Pancreas (tissue), 10 donors: Measurements from ENCODE around the gene TNRC18. TPM values are rescaled to one million over a fixed set of nuclear protein-coding genes. Genes with fewer than 3 reads are reported as not detected.

ENCODE experiments used
- ATAC-seq, 4 donors: fragments of 200-7000 bp; cut with Tn5 transposase; one replicate each; pipeline versions ENCODE4 v1.8.0 to v1.9.1; 2020; ENCODE audit warnings: mild to moderate bottlenecking in 4 of 4, moderate library complexity in 4 of 4
- DNase-seq, 6 donors: peaks; one replicate each; pipeline ENCODE4 v3.0.0-alpha.2; 2020
- FAIRE-seq: peaks from 2 replicates; lab custom pipeline; 2012; peaks lifted over from hg19 to GRCh38; lab: Jason Lieb, UNC
- H3K27ac ChIP-seq, 4 donors: fragments of 200-600 bp; sonication (generic); 1 replicate in 3 of 4; 2 replicates in 1 of 4; pipeline versions ENCODE4 v1.5.0 to v1.8.0; 2020
- H3K27me3 ChIP-seq, 4 donors: fragments of 200-600 bp; one replicate each; pipeline ENCODE4 v1.8.0; 2021
- H3K36me3 ChIP-seq, 3 donors: fragments of 200-600 bp; sonication (generic) in 1 of 3; one replicate each; pipeline versions ENCODE4 v1.5.0 to v1.8.0; 2020 to 2021
- H3K4me1 ChIP-seq, 3 donors: fragments of 200-600 bp; one replicate each; pipeline ENCODE4 v1.8.0; 2021
- H3K4me3 ChIP-seq, 4 donors: fragments of 200-600 bp; sonication (generic) in 2 of 4; one replicate each; pipeline versions ENCODE4 v1.5.0 to v1.8.0; 2020 to 2021
- H3K9me3 ChIP-seq, 4 donors: fragments of 200-600 bp; one replicate each; pipeline ENCODE4 v1.8.0; 2021
- WGBS, 2 donors: extraction: QIAGEN DNeasy Blood & Tissue Kit; methylation state at CpG; one replicate each; pipeline ENCODE4 v1.1.7; 2013; 5-methylcytosine and 5-hydroxymethylcytosine counted together
- intact Hi-C, 3 donors: fragments of 100-400 bp; cut with DNase I; formaldehyde crosslinking; loops; one replicate each; pipeline versions ENCODE4 v1.11.1 to v1.14.2; 2022
- polyA plus RNA-seq, 2 donors: library from polyadenylated mRNA; stranded (reverse); fragments of 200-250 nt; gene quantifications; one replicate each; pipeline ENCODE4 v1.2.3, GENCODE V29; 2013
- total RNA-seq, 6 donors: library from RNA; stranded (reverse); fragmentation: NEBNext Ultra II Directional in 4 of 6; extraction: Animal tissue kit (Norgen Biotek cat#: 25700) in 4 of 6; gene quantifications; one replicate each; pipeline versions ENCODE4 v1.2.1 to v1.2.4, GENCODE V29; 2021 to 2023
- TF ChIP-seq, protein P1 (sequence below), 4 donors: fragments of 200-600 bp; sonication (generic) in 3 of 4; IDR thresholded peaks; one replicate each; pipeline versions ENCODE4 v1.5.0 to v1.8.0; 2021; ENCODE audit warnings: antibody characterized with exemption in 4 of 4
- donor health status: healthy with polysubstance abuse.
- donor health status: DM: no; HTN: no; CAD: no; lungs with moderate emphysema.
- donor health status: DM: no; HTN: no; CAD: no.
- donor health status: control.
- donor health status: control.
- donor health status: Bipolar disorder and iron deficiency.
- donor health status: DM: yes; HTN: yes; CAD: no.
- donor health status: DM: no; HTN: no; CAD: no.
- donor health status: DM: no; HTN: no; CAD: no.
- donor health status: DM: yes; HTN: yes; CAD: no.

TNRC18 gene
- total and polyA plus RNA-seq, 8 donors, result 30.1 to 80.6 (median 36.9) TPM

DNA sequence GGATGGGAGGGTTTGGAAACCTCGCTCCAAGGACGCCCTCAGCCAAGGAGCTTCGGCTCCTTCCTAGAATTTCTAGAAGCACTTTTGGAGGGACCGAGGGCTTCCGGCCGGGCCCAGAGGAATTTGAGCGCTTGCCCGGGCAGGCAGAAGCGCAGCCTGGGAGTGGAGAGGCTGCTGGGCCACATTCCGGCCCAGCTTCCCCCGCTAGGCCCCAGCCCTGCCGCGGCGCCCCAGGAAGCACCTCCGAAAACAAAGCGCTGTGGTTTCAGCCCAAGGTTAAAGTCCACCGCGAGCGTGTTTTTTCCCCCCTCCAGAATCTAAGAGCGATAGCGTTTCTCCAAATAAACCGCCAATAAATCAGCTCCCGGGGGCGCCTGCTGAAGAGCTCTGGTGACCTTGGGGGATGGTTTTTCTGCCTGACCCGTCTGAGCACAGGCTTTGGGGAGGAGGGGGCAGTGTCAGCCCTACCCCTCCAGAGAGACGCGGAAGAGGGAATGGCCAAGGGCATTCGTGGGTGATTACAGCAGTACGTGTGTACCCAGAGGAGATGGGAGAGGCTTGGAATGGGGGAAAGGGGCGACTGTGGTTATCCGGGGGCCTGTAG is 5.7 kb upstream of the TNRC18 start:
- WGBS, 2 donors, result 4% methylated on average over 31 of the region's 31 CpGs
- Histone ChIP-seq H3K4me1 (peaks cover 0 to 8% (median 7%) of the 10 kb centered on the region in 3 donors), H3K36me3 (no peaks in the 10 kb centered on the region), H3K27ac (peak overlapping the region; percentile 89 to 100 (median 98)), H3K4me3 (peak overlapping the region in 3 of 4 donors; percentile 90 to 94 (median 93)), H3K9me3 (no peaks in the 10 kb centered on the region), H3K27me3 (no peaks in the 10 kb centered on the region)
- intact Hi-C loops, result no loop called here
- TF ChIP-seq, protein P1, sequence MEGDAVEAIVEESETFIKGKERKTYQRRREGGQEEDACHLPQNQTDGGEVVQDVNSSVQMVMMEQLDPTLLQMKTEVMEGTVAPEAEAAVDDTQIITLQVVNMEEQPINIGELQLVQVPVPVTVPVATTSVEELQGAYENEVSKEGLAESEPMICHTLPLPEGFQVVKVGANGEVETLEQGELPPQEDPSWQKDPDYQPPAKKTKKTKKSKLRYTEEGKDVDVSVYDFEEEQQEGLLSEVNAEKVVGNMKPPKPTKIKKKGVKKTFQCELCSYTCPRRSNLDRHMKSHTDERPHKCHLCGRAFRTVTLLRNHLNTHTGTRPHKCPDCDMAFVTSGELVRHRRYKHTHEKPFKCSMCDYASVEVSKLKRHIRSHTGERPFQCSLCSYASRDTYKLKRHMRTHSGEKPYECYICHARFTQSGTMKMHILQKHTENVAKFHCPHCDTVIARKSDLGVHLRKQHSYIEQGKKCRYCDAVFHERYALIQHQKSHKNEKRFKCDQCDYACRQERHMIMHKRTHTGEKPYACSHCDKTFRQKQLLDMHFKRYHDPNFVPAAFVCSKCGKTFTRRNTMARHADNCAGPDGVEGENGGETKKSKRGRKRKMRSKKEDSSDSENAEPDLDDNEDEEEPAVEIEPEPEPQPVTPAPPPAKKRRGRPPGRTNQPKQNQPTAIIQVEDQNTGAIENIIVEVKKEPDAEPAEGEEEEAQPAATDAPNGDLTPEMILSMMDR (IDR thresholded peaks at IDR 0.05), result no peak
- peak in 3 of 4 donors; percentile 5 to 19 (median 13) for ATAC-seq
- peak; percentile 63 to 76 (median 70) for DNase-seq
- no peak for FAIRE-seq

DNA sequence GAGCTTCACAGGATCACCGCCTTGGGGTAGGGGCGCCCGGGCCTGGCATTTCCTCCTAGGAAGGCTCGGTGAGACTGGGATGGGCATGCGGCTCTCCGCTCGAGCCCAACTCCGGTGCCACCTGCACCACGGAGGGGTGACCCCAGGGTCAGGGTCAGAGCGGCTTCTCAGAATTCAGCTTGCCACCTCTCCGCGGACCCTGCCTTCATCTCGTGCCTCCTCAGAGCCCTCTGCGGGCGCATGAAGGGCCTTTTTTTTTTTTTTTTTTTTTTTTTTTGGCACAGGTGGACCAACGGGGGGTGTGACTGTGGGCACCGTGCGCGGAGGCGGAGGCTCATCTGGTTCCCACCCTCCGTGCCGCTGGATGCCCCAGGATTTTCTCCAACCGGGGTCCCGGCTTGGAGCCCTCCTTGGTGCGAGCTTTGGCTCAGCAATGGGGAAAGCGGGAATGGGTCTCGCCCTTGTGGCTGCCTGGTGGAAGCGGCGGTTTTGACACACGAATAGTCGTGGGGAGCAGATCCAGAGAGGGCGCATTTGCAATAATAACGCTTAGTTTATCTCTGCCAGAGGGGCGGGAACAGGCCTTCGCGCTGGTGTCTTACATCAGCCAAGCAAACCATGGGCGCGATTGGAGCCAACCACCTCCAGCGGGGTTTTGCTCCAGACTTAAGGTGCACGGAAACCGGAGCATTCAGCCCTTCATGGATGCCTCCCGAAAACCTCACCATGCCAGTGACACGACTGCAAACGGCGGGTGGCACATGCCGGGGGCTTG is 5.0 kb upstream of the TNRC18 start:
- Histone ChIP-seq H3K9me3 (no peaks in the 10 kb centered on the region), H3K36me3 (no peaks in the 10 kb centered on the region), H3K4me1 (peaks cover 0 to 8% (median 7%) of the 10 kb centered on the region in 3 donors), H3K27ac (peak overlapping the region; percentile 89 to 100 (median 98)), H3K4me3 (peak overlapping the region in 3 of 4 donors; percentile 90 to 94 (median 93)), H3K27me3 (no peaks in the 10 kb centered on the region)
- intact Hi-C loops, result no loop called here
- DNase-seq (peak; percentile 58 to 88 (median 68)), FAIRE-seq (no peak), ATAC-seq (peak; percentile 6 to 17 (median 11))
- TF ChIP-seq, protein P1 (IDR thresholded peaks at IDR 0.05), result no peak
- 2 to 4% methylated on average over 46 of the region's 46 CpGs for WGBS, 2 donors

DNA sequence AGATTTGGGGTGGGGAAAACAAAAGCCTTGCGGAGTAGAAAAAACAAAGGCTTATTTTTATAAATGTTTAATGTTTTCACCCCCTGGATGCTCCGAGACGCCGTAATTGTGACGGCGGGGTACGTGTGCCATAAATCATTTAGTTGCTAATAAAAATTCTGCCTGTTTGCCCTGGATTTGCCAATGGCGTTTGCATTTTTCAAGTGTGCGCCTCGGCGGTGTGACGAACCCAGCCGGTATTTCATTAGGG is 2.5 kb upstream of the TNRC18 start:
- Histone ChIP-seq H3K4me1 (peaks cover 0 to 8% (median 7%) of the 10 kb centered on the region in 3 donors), H3K27me3 (no peaks in the 10 kb centered on the region), H3K27ac (peak overlapping the region; percentile 89 to 100 (median 98)), H3K4me3 (peak overlapping the region; percentile 69 to 94 (median 92)), H3K36me3 (no peaks in the 10 kb centered on the region), H3K9me3 (no peaks in the 10 kb centered on the region)
- DNase-seq (no peak), ATAC-seq (no peak), FAIRE-seq (no peak)
- WGBS, 2 donors, result 0 to 1% methylated on average over 13 of the region's 13 CpGs
- intact Hi-C loops, result no loop called here
- TF ChIP-seq, protein P1 (IDR thresholded peaks at IDR 0.05), result no peak

DNA sequence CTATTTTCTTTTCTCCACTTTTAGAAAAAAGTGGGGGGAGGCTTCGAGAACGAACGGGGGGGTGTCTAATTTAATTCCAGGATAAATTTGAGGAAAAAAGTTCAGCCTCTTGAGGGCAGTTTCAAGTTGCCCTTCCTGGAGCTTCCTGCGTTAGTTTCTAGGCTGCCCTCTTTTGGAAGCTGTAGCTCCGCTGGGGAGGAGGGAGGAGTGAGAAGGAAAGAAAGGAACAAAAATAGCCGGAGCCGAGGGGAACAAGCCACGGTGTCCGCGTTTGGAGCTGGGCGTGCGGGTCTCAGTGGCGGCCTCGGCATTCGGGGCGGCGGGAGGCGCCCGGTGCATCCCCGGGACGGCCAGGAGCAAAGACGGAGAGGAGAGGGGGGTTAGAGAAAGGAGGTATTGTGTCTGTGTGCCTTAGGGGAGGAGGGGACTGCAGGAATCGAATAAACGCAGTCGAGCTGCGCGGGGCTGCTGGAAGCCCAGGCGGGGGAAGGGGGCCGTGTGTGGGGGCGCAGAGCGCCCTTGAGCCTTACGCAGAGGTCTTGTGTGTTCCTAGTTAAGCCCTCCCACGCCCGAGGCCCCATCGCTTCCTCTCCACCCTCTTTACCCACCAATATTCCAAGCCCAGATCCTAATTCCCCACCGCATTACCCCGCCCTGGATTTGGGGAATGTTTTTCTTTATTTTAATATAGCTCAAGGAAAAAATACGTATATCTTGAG is 2.0 kb upstream of the TNRC18 start:
- TF ChIP-seq, protein P1 (IDR thresholded peaks at IDR 0.05), result no peak
- intact Hi-C loops, result no loop called here
- peak overlapping the region; percentile 69 to 94 (median 92) for H3K4me3 ChIP-seq
- peaks cover 0 to 8% (median 7%) of the 10 kb centered on the region in 3 donors for H3K4me1 ChIP-seq
- no peak for FAIRE-seq
- peak; percentile 8 to 29 (median 22) for ATAC-seq
- H3K36me3 ChIP-seq, result no peaks in the 10 kb centered on the region
- peak overlapping the region; percentile 89 to 100 (median 98) for H3K27ac ChIP-seq
- no peaks in the 10 kb centered on the region for H3K9me3 ChIP-seq
- WGBS, 2 donors, result 0 to 1% methylated on average over 32 to 38 of the region's 38 CpGs
- H3K27me3 ChIP-seq, result no peaks in the 10 kb centered on the region
- DNase-seq, result peak; percentile 69 to 78 (median 73)
